GM12864 (cell line): ENCODE measurements around the gene RBPMS2.
A peak's percentile ranks its signal among the peaks of the same experiment; 100 is the strongest.

ENCODE experiments used
- DNase-seq: peaks from one replicate; pipeline ENCODE4 v3.0.0-alpha.2; 2011; ENCODE audit warnings: low read depth
- H3K4me3 ChIP-seq: 2 replicates; pipeline ENCODE4 v1.5.1; 2011; ENCODE audit warnings: mild to moderate bottlenecking, low read depth, low read length, control low read depth
- CTCF ChIP-seq: IDR thresholded peaks from 2 replicates; pipeline ENCODE4 v1.5.1; 2011; ENCODE audit warnings: low read depth, mild to moderate bottlenecking, moderate library complexity, low read length, control low read depth, inconsistent platforms; ENCODE audit errors: missing control alignments

The RBPMS2 gene

GRCh38 chr15:64754663-64755426 is 20.5 kb downstream of the RBPMS2 start:
- no peak for TF ChIP-seq CTCF

GRCh38 chr15:64753480-64754185 is 21.8 kb downstream of the RBPMS2 start:
- DNase-seq = peak; percentile 43
- TF ChIP-seq CTCF = no peak
- no peak overlapping the region for H3K4me3 ChIP-seq

More at GRCh38 chr15:64754663-64755426, 20.5 kb downstream of the RBPMS2 start:
- DNase-seq = no peak
- no peak overlapping the region for H3K4me3 ChIP-seq

- TF ChIP-seq CTCF = no peak
- DNase-seq = no peak
- H3K4me3 ChIP-seq = no peak overlapping the region
These were observed 23.9 kb downstream of the RBPMS2 start for GRCh38 chr15:64751464-64751863.

GRCh38 chr15:64749999-64750657 is 25.3 kb downstream of the RBPMS2 start:
- no peak for DNase-seq
- H3K4me3 ChIP-seq = no peak overlapping the region
- TF ChIP-seq CTCF = no peak

GRCh38 chr15:64749167-64749566 is 26.2 kb downstream of the RBPMS2 start:
- no peak for DNase-seq
- H3K4me3 ChIP-seq = no peak overlapping the region
- no peak for TF ChIP-seq CTCF

GRCh38 chr15:64748251-64748650 is 27.1 kb downstream of the RBPMS2 start:
- no peak overlapping the region for H3K4me3 ChIP-seq
- TF ChIP-seq CTCF = no peak
- no peak for DNase-seq
